NOMO-1 (cell line): ENCODE measurements around the gene ERCC1.

Experiments
- DNase-seq, 2 experiments: peaks; one replicate each; lab custom pipeline; 2025; ENCODE audit not compliant: unreplicated experiment in 2 of 2; lab: John Stamatoyannopoulos, UW

The ERCC1 gene

GRCh38 chr19:45406226-45407090 lies 17.3 kb downstream of the ERCC1 start, which contains the start of gene POLR1G:
TSS of gene POLR1G (plus strand) at chr19:45406644. CDS start at chr19:45406697, 53 bp downstream.
- peak; percentile 84 to 89 for DNase-seq

DNA sequence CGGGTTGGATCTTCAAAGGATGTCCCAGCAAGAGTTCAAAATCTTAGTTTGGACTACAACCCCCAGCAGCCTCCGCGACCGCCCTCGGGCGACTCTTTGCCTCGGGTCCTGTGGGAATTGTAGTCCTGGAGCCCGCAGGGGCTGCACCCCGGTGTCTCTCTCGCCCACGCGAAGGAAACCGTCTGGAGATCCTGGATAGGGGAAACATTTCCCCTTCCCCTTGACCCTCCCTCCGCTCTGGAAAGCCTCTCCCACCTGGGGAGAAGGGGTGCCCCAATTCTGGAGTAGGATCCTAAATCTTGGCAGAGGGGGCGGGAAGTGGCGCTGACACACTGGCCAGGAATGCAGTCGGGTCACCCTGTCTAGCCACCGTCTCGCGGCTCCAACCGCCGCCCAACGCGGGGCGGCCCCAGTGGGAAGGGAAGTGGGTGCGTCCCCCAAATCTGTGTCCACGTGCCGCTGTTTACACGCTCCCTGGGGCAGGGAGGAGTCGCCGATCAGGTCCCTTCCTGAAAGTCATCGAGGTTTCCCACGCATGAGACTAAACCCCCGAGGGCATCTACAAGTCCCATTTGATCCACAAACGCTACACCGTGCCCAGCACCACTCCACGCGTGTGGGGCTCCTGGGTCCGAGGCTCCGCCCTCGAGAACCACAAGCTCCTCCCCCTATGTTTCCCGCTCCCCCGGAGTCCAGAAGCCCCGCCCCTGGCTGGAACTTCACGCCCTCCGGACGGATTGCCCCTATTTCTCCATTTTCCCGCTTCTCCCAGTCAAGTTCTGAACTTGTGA lies 18.1 kb downstream of the ERCC1 start:
- peak; percentile 84 to 89 for DNase-seq

DNA sequence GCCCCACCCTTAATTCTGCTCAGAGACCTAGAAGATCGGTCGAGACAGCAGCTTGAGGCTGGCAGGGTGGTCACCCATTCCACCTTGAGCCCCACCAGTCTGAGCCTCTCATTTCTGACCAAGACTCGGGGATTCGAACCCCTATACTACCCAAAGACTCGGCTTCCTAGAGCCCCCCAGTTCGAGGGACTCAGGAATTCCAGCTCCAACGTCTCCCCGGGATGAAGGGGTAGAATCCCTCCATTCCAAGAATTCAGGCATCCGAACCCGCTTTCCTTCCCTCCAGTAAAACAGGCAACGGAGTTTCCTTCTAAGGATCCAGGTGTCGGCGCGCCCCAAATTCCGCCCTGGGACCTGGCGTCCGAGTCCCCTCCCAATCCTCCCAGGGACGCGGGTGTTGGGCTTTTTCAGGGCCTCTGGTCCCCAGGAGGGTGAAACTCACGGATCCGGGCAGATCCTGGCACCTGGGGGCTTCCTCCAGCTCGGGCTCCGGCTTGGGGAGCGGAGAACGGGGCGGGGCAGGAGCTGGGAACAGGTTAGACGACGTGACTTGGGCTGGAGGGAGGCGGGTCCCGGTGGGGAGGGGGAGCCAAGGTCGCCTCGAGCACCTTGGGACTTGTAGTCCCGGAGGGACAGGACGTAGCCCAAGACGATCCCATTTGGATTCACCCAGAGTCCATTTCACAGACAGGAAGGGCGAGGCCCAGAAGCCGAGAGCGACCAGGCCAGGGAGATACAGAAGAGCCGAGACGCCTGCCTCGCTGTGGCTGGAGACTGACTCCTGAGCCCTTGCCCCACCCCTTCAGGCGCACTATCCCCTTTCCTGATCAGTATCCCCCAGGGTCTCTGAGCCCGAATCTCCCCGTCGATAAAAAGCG lies 18.9 kb downstream of the ERCC1 start, which contains the start of gene PPP1R13L:
Gene PPP1R13L, minus strand, starts transcription at position 513 of the 878 bp plus-strand sequence. CDS start 6,751 bp downstream, outside the sequence.
- DNase-seq, result peak; percentile 29 to 61

- DNase-seq, result peak; percentile 74 to 78
Observed at GRCh38 chr19:45403781-45404556, 19.7 kb downstream of the ERCC1 start.

DNA sequence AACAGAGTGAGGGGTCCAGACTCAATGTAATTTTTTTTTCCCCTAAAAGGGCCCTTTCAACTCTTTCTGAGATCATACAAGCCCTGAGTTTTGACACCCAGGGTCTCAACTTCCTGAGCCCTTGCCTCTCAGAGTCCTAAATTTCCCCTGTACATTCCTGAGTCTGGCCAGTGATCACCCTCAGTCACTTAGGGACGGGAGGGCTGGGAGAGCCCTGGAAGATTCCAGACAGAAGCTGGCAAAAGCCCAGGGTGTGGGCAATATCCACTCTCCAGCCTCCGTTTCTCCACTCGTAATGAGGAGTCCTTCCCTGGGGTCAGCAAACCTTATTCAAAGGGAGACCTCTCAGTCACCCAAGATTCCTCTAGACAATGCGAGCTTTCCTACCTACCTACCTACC lies 20.4 kb downstream of the ERCC1 start:
- DNase-seq, result no peak

- DNase-seq, result no peak
Observed at GRCh38 chr19:45402298-45403061, 21.2 kb downstream of the ERCC1 start.

GRCh38 chr19:45401815-45402214 lies 21.9 kb downstream of the ERCC1 start:
- no peak for DNase-seq

GRCh38 chr19:45400192-45400591 lies 23.5 kb downstream of the ERCC1 start:
- no peak for DNase-seq

DNA sequence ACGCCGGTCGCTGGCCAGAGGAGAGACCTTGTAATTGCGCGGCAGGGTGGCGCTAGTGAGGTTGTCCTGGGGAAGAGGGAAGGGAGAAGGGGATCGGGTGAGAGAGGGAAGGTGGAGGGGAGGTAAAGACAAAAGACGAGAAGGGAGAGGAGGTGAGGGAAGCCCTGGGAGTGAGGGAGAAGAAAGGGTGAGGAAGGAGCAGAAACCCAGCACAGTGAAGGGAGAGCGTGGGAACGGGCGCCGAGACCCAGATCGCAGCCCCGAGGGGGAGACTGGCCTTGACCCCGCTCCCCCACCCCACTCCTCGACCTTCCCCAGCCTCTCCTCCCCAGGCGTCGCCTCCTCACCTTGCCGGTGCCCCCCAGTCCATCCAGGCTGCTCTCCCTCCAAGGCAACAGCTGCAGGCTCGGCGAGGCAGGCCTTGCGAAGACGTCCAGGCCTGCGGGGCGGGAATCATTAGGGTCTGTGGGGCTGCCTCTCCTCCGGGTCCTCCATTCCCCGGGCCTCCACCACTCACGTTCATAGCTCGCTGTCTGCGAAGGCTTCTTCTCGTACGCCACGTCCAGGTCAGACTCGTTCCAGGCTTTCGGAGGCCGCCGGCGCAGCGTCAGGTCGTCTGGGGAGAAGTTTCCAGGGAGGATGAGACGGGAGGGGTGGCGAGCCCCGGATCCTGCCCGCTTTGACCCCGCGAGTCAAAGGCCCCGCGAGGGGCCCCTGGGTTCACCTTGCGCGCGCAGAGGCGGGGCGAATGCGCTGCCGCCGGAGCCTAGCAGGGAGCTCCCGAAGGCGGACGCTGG lies 27.7 kb downstream of the ERCC1 start:
- DNase-seq, result no peak

DNA sequence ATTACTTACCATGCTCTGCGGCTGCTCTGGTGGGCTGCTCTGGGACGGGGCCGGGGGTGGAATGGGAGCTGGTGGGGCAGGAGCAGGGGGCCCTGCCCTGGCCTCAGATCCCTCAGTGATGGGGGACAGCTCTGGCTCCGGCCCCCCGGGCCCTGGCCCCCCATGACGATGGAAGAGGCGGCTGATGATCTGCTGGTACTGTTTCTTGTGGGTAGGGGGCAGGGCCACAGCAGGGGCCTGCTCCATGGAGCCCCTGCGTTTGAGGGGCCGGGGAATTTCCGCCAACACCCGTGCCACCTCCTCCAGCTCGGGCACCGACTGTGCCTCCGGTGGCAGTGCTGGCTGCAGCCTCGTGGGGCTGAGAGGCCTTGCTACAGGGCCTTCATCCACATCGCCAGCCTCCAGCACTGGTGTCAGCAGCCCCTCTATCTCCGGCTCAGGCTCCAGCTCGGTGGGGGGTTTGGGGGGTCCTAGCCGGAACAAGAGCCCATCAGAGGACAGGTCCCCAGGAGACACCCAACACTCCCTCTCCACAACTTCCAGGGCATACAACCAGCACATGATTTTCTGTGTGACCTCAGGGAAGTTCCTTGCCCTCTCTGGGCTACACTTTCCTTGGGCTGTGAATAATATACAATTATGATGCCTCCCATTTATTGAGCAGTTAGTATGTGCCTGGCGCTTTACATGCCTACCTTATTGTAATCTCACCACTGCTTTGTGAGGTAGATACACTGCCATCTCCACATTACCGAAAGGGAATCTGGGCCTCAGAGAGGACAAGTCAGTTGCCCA lies 31.6 kb downstream of the ERCC1 start:
- DNase-seq, result no peak

GRCh38 chr19:45391346-45391745 lies 32.4 kb downstream of the ERCC1 start:
- peak in 1 of 2 experiments; percentile 22 for DNase-seq

- DNase-seq, result no peak
Observed at GRCh38 chr19:45385392-45386221, 38.1 kb downstream of the ERCC1 start.

- DNase-seq, result no peak
Observed at GRCh38 chr19:45382426-45382825, 41.3 kb downstream of the ERCC1 start.

DNA sequence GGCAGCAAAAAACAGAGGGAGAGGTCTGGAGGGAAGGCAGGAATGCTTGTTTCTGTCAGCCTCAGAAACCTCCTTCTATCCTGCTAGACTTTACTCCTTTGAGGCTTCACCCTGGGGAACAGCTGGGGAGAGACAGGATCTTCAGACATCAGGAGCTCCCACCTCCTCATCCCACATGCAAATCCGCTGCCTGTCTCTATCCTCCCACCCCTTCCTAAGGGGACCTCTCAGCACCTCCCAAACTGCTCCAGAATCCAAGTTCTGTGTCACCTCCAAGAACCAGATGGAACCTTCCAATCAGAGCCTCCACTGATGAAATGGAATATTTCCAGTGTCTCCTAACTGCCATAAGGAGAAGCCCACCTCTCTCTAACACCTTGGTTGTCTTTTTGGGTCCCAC lies 43.6 kb downstream of the ERCC1 start:
- DNase-seq, result no peak

DNA sequence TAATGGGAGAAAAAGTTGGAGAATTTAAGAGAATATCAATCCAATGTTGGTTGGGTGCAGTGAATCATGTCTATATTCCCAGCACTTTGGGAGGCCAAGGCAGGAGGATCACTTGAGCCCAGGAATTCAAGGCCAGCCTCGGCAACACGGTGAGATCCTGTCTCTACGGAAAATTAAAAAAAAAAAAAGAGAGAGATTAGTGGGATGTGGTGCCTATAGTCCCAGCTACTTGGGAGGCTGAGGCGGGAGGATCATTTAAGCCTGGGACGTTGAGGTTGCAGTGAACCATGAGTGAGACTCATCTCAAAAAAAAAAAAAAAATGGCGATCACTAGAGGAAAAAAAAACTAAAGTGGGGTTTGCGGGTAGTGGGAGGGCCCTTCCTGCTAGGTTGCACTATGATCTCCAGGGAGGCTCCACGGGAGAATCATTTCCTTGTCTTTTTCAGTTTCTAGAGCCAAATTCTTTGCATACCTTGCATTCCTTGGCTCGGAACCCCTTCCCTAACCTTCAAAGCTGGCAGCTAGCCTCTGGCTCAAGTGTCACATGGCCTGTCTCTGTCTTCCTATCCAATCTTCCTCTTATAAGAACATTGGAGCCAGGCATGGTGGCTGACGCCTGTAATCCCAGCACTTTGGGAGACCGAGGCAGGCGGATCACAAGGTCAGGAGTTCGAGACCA lies 47.5 kb downstream of the ERCC1 start:
- DNase-seq, result no peak
